K562 (cell line): ENCODE results near the gene AJUBA. TPM values are rescaled to one million over a fixed set of nuclear protein-coding genes. Genes with fewer than 3 reads are reported as not detected.
A peak's percentile ranks its signal among the peaks of the same experiment; 100 is the strongest.

ENCODE experiments used
- ATAC-seq: fragments of 200-7000 bp; cut with Tn5 transposase; 3 replicates; pipeline ENCODE4 v1.9.1; 2020; ENCODE audit warnings: moderate library complexity
- BruUV-seq: library from RNA; stranded (reverse); fragments of 400-500 nt; replicated peaks from 2 replicates; lab custom pipeline; 2021; lab: Mats Ljungman, UMichigan
- CTCF ChIA-PET: fragments of 300-600 bp; formaldehyde crosslinking; extraction: SDS; loops from one replicate; lab custom pipeline; 2021; ENCODE audit warnings: low intra/inter-chr PET ratio; lab: Yijun Ruan, JAX
- POLR2A ChIA-PET: fragments of 300-600, 350-650 bp; sonication (Branson Sonifier 250); formaldehyde crosslinking; extraction: SDS; loops from one replicate; lab custom pipeline; 2021; ENCODE audit warnings: antibody characterized with exemption, inconsistent platforms; lab: Yijun Ruan, JAX
- DNase-seq, 4 experiments: peaks; one replicate each; pipeline versions ENCODE4 v3.0.0 to v3.0.0-alpha.2; 2011 to 2018; ENCODE audit warnings: low spot score in 3 of 4, mixed read lengths in 3 of 4; ENCODE audit errors: extremely low read depth in 1 of 4
- FAIRE-seq: peaks from 2 replicates; lab custom pipeline; 2011; peaks lifted over from hg19 to GRCh38; lab: Jason Lieb, UNC
- H2AFZ ChIP-seq: 2 replicates; pipeline ENCODE4 v1.6.0; 2011; ENCODE audit warnings: low read depth, low read length, control low read depth, inconsistent platforms
- H3K27ac ChIP-seq: fragments of 200-600 bp; 3 replicates; pipeline ENCODE4 v1.8.0; 2011; ENCODE audit warnings: low read depth, mild to moderate bottlenecking, control low read depth, inconsistent platforms, low read length, moderate library complexity, mixed read lengths; ENCODE audit errors: extremely low read depth
- H3K27me3 ChIP-seq, 2 experiments: fragments of 300-600 bp in 1 of 2; 2 replicates in 1 of 2; 3 replicates in 1 of 2; pipeline versions ENCODE4 v1.6.0 to v1.8.0; 2011; ENCODE audit warnings: inconsistent platforms in 2 of 2, low read length in 2 of 2, mild to moderate bottlenecking in 1 of 2, mixed read lengths in 1 of 2, moderate library complexity in 1 of 2; ENCODE audit not compliant: control insufficient read depth in 2 of 2, insufficient read depth in 2 of 2
- H3K36me3 ChIP-seq: fragments of 300-600 bp; 3 replicates; pipeline ENCODE4 v1.8.0; 2011; ENCODE audit warnings: mild to moderate bottlenecking, low read length, inconsistent platforms; ENCODE audit not compliant: control insufficient read depth, insufficient read depth
- H3K4me1 ChIP-seq, 2 experiments: fragments of 200-600 bp in 1 of 2; replicated peaks in 1 of 2; 2 replicates in 1 of 2; 3 replicates in 1 of 2; pipeline versions ENCODE4 v1.5.1 to v1.8.0; 2011; ENCODE audit warnings: inconsistent platforms in 2 of 2, low read length in 2 of 2, mild to moderate bottlenecking in 1 of 2, mixed read lengths in 1 of 2, moderate library complexity in 1 of 2; ENCODE audit not compliant: control insufficient read depth in 2 of 2, insufficient read depth in 2 of 2
- H3K4me2 ChIP-seq: 2 replicates; pipeline ENCODE4 v1.6.1; 2011; ENCODE audit warnings: low read length, control low read depth, inconsistent platforms, mixed read lengths; ENCODE audit not compliant: insufficient read depth
- H3K4me3 ChIP-seq: fragments of 200-600 bp; sonication (generic), shearing (Covaris generic); 2 replicates; pipeline ENCODE4 v1.5.1; 2016; ENCODE audit warnings: control low read depth, inconsistent platforms
- H3K79me2 ChIP-seq: fragments of 200-600 bp; 3 replicates; pipeline ENCODE4 v1.8.0; 2011; ENCODE audit warnings: low read length, inconsistent platforms; ENCODE audit not compliant: control insufficient read depth, insufficient read depth
- H3K9ac ChIP-seq, 2 experiments: 2 replicates each; pipeline versions ENCODE4 v1.6.0 to v1.6.1; 2011; ENCODE audit warnings: low read depth in 2 of 2, low read length in 2 of 2, control low read depth in 1 of 2, inconsistent platforms in 1 of 2, mild to moderate bottlenecking in 1 of 2, mixed read lengths in 1 of 2; ENCODE audit not compliant: insufficient read depth in 1 of 2
- H3K9me1 ChIP-seq: one replicate; pipeline ENCODE4 v1.6.0; 2011; ENCODE audit warnings: inconsistent platforms, mild to moderate bottlenecking, low read length, moderate library complexity; ENCODE audit not compliant: control insufficient read depth, insufficient read depth
- H3K9me3 ChIP-seq: replicated peaks from 2 replicates; pipeline ENCODE4 v1.5.1; 2011; ENCODE audit warnings: low read depth, low read length, inconsistent platforms; ENCODE audit not compliant: control insufficient read depth, insufficient read depth
- H4K20me1 ChIP-seq: replicated peaks from 2 replicates; pipeline ENCODE4 v1.6.1; 2011; ENCODE audit warnings: low read length, inconsistent platforms, mixed read lengths; ENCODE audit not compliant: control insufficient read depth, insufficient read depth
- CBFB ChIP-seq: sonication (generic); formaldehyde crosslinking; IDR thresholded peaks from 2 replicates; pipeline ENCODE4 v1.4.0; 2020; ENCODE audit warnings: mild to moderate bottlenecking, missing genetic modification reagents
- FOXK1 ChIP-seq: sonication (generic); formaldehyde crosslinking; IDR thresholded peaks from 2 replicates; pipeline ENCODE4 v1.8.0; 2022; ENCODE audit warnings: missing genetic modification reagents, mild to moderate bottlenecking, borderline replicate concordance
- GTF3C2 ChIP-seq: IDR thresholded peaks from 3 replicates; pipeline ENCODE4 v1.6.1; 2011; ENCODE audit warnings: borderline replicate concordance, mild to moderate bottlenecking, moderate library complexity; ENCODE audit not compliant: insufficient read length; ENCODE audit errors: extremely low read depth
- PML ChIP-seq: IDR thresholded peaks from 2 replicates; pipeline ENCODE4 v1.6.1; 2012; ENCODE audit warnings: low read length, inconsistent platforms
- PRDM10 ChIP-seq: fragments of 450-650 bp; IDR thresholded peaks from 2 replicates; pipeline ENCODE4 v1.6.1; 2018; ENCODE audit not compliant: partially characterized antibody
- TCF3 ChIP-seq: sonication (generic); formaldehyde crosslinking; IDR thresholded peaks from 2 replicates; pipeline ENCODE4 v1.4.0; 2020; ENCODE audit warnings: mild to moderate bottlenecking, missing genetic modification reagents
- ZBTB2 ChIP-seq: fragments of 450-650 bp; IDR thresholded peaks from 2 replicates; pipeline ENCODE4 v1.6.1; 2016; ENCODE audit warnings: antibody characterized with exemption
- WGBS: fragments of 100-300 bp; shearing (Covaris generic); methylation state at CpG from one replicate; pipeline ENCODE4 v1.1.6; 2016; ENCODE audit warnings: low coverage, mixed read lengths; ENCODE audit not compliant: insufficient coverage; ENCODE audit errors: missing lambda C conversion rate; 5-methylcytosine and 5-hydroxymethylcytosine counted together
- in situ Hi-C: fragments of 300-500 bp; cut with MboI; formaldehyde crosslinking; loops from 4 replicates; pipeline ENCODE4 v1.15.0; 2018; ENCODE audit warnings: inconsistent platforms, mixed read lengths
- intact Hi-C: fragments of 100-400 bp; cut with micrococcal nuclease; formaldehyde crosslinking; loops from 2 replicates; pipeline ENCODE4 v1.14.2; 2022
- polyA plus RNA-seq, 8 experiments: library from polyadenylated mRNA; depleted of rRNA in 4 of 8; stranded (reverse) in 5 of 8; unstranded in 3 of 8; fragments of >200 nt; fragmentation: Nextera tagmentation in 2 of 8; fragmentation: Illumina TruSeq in 1 of 8; extraction: Ambion mirVana in 2 of 8; extraction: Trizol in 1 of 8; gene quantifications; 2 replicates each; pipeline versions ENCODE4 v1.2.1 to v1.2.3, GENCODE V29; 2011 to 2014; ENCODE audit warnings: inconsistent platforms in 1 of 8, missing spikeins in 1 of 8
- total RNA-seq, 7 experiments: library from RNA; depleted of rRNA in 6 of 7; stranded (reverse); fragments of >200 nt in 6 of 7; fragmentation: Illumina TruSeq in 2 of 7; extraction: Trizol in 2 of 7; gene quantifications; 2 replicates each; pipeline versions ENCODE4 v1.2.1 to v1.2.3, GENCODE V29; 2011 to 2021; ENCODE audit warnings: low replicate concordance in 1 of 7

Gene AJUBA
- total and polyA plus RNA-seq, 9 of the 15 experiments (the other 6 are each of a cell fraction or from before 2014, with no cell fraction given): 0.73 to 4.7 (median 2.8) TPM

GRCh38 chr14:22929104-22929960 is 53.0 kb downstream of the AJUBA start, which contains the start of gene PRMT5 (continued):
- peak; percentile 91 for TF ChIP-seq GTF3C2

GRCh38 chr14:22928237-22929103 is 53.9 kb downstream of the AJUBA start:
- ChIA-PET POLR2A (interaction anchor here (0.5 to 6.2 kb wide), 24 partner anchors 9 to 392 kb away, joined by 3 to 62 read pairs (median 4); partner anchors contain the start of genes AJUBA, CDH24, HAUS4 and PABPN1), CTCF (interaction anchor here (2.8 kb wide), 1 partner anchor 55 kb away, joined by 21 read pairs; the partner anchor contains the start of gene AJUBA)
- Histone ChIP-seq H4K20me1 (no peaks in the 10 kb centered on the region), H3K9ac (peak overlapping the region; percentile 93 to 99), H3K4me3 (peak overlapping the region; percentile 80), H3K4me2 (peak overlapping the region; percentile 93), H3K9me3 (no peaks in the 10 kb centered on the region), H3K27me3 (no peaks in the 10 kb centered on the region), H3K27ac (peak overlapping the region; percentile 88), H2AFZ (peak overlapping the region; percentile 92), H3K36me3 (peaks cover 48% of the 10 kb centered on the region), H3K9me1 (no peaks in the 10 kb centered on the region), H3K79me2 (peaks cover 40% of the 10 kb centered on the region), H3K4me1 (peaks cover 5 to 14% of the 10 kb centered on the region in 2 experiments; a peak in 3 of 5 replicates)
- peak in 1 of 4 experiments; percentile 36 for DNase-seq
- under 1% methylated on average over 12 of the region's 12 CpGs for WGBS
- FAIRE-seq: no peak
- ATAC-seq: no peak
- BruUV-seq: TSS peak; percentile 68
- in situ Hi-C loops (no loop called here), intact Hi-C loops (loop anchor here (1.0 to 2.0 kb wide), 3 partner anchors 28 to 130 kb away; partner anchors contain the start of gene HAUS4)
- TF ChIP-seq ZBTB2 (0 out of 2 replicates have a peak, but pooled peaks have one; percentile 73), TCF3 (CRISPR knock-in tag) (peak; percentile 4; the same call in 1 of the 2 replicates), PML (0 out of 2 replicates have a peak, but pooled peaks have one; percentile 2), PRDM10 (peak; percentile 45), CBFB (CRISPR knock-in tag) (0 out of 2 replicates have a peak, but pooled peaks have one; percentile 75), FOXK1 (CRISPR knock-in tag) (0 out of 2 replicates have a peak, but pooled peaks have one; percentile 9)
